GM23248 (cell line): Measurements from ENCODE around the gene EDIL3.

Experiments
- EZH2 ChIP-seq: fragments of 200-600 bp; sonication (generic); IDR thresholded peaks from 2 replicates; pipeline ENCODE4 v1.6.1; 2018; ENCODE audit warnings: antibody characterized with exemption, mild to moderate bottlenecking; ENCODE audit not compliant: insufficient read depth, poor library complexity, severe bottlenecking
- EZH2phosphoT487 ChIP-seq: fragments of 200-600 bp; sonication (generic); IDR thresholded peaks from 2 replicates; pipeline ENCODE4 v1.6.1; 2018; ENCODE audit warnings: antibody characterized with exemption, moderate library complexity, mild to moderate bottlenecking, low read depth; ENCODE audit not compliant: insufficient read depth

- TF ChIP-seq EZH2phosphoT487 (no peak), EZH2 (no peak)
Measured at GRCh38 chr5:84016085-84016484, 368.6 kb downstream of the EDIL3 start.
